ENCODE data around the gene CLEC16A.
A peak's percentile ranks its signal among the peaks of the same experiment; 100 is the strongest.

Gene CLEC16A

DNA sequence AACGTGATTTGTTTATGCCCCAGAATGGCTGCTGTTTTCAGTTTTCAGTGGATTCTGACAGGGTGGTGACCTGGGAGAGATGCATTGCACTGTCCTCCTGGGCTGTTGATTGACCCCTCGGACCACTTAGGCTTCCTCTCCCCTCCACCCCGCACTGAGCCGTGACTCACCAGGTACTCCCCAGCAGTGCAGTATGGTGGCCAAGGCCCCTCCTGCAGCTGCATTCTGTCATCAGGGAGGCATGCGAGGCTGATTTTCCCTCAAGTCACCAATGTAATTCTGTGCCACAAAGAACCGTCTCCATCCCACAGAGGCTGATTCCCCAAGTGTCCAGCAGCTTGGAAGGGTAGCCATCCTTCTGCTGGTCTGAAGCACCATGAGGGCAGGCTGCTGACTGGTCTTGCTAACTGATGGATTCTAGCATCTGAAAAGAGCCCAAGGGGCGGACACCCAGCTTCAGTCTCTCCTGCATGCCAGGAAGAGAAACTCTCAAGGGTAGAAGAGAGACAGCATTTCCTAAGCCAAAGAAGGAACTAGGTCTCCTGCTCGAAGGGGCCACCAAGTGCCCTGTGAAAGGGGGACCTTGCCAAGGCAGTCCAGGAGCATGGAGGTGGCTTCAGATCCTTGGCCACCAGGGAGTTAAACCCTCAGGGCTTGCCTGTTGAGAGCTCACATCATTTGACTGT lies 163.6 kb downstream of the CLEC16A start:
- no peaks in the 10 kb centered on the region for H3K27me3 ChIP-seq
- peaks cover 0 to 8% (median 0%) of the 10 kb centered on the region in 3 donors for H3K36me3 ChIP-seq
- H3K9me3 ChIP-seq = peaks cover 0 to 7% (median 5%) of the 10 kb centered on the region in 3 donors
- DNase-seq = peak in 1 of 2 donors; percentile 66
- TF ChIP-seq, protein P1, sequence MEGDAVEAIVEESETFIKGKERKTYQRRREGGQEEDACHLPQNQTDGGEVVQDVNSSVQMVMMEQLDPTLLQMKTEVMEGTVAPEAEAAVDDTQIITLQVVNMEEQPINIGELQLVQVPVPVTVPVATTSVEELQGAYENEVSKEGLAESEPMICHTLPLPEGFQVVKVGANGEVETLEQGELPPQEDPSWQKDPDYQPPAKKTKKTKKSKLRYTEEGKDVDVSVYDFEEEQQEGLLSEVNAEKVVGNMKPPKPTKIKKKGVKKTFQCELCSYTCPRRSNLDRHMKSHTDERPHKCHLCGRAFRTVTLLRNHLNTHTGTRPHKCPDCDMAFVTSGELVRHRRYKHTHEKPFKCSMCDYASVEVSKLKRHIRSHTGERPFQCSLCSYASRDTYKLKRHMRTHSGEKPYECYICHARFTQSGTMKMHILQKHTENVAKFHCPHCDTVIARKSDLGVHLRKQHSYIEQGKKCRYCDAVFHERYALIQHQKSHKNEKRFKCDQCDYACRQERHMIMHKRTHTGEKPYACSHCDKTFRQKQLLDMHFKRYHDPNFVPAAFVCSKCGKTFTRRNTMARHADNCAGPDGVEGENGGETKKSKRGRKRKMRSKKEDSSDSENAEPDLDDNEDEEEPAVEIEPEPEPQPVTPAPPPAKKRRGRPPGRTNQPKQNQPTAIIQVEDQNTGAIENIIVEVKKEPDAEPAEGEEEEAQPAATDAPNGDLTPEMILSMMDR (IDR thresholded peaks at IDR 0.05) = no peak
- intact Hi-C loops (cut with DNase I; ENCODE audit: low total_unique reads) = no loop called here
- H3K4me3 ChIP-seq = no peak overlapping the region
- H3K4me1 ChIP-seq = peaks cover 4 to 67% (median 46%) of the 10 kb centered on the region in 4 donors
- peak overlapping the region; percentile 7 to 34 for H3K27ac ChIP-seq

DNA sequence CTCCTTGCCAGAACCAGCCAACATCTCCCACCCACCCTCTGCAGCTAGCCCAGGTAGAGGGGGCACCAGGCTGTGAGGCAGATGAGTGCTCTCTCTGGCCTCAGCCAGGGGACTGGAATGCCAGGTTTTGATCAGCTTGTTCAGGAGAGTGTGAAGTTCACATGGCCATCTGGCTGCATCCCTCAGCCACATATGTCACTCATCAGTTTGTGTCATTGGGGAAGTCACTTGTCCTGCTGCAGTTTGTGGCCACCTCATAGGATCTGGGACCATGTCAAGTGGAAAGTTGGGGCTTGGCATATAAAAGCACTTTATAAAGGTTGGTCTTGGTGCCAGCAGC lies 164.1 kb downstream of the CLEC16A start:
- intact Hi-C loops (cut with DNase I; ENCODE audit: low total_unique reads) = no loop called here
- H3K36me3 ChIP-seq = peaks cover 0 to 8% (median 0%) of the 10 kb centered on the region in 3 donors
- no peak overlapping the region for H3K4me3 ChIP-seq
- TF ChIP-seq, protein P1 (IDR thresholded peaks at IDR 0.05) = no peak
- peak in 1 of 2 donors; percentile 53 for DNase-seq
- H3K27ac ChIP-seq = peak overlapping the region; percentile 1 to 34
- peaks cover 0 to 7% (median 5%) of the 10 kb centered on the region in 3 donors for H3K9me3 ChIP-seq
- peaks cover 4 to 72% (median 50%) of the 10 kb centered on the region in 4 donors for H3K4me1 ChIP-seq
- H3K27me3 ChIP-seq = no peaks in the 10 kb centered on the region

DNA sequence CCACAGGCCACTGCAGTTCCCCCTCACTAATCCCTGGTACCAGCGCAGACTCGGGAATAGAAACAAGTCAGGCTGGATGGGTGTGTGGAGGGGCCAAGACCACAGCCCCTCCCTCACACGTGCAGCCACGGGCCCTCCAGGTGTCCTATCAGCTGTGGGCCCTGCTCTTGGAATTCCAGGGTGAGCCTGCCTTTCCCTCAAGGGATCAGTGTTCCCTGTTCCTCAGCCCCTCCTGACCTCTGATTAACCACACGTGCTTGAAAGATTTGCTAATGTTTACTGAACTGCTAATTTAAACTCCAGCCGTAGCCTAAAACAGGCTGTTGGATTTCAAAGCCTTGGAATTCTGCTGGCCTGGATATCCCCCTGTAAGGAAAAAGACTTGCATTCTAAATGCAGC lies 165.2 kb downstream of the CLEC16A start:
- peak overlapping the region; percentile 53 to 63 for H3K27ac ChIP-seq
- intact Hi-C loops (cut with DNase I; ENCODE audit: low total_unique reads) = no loop called here
- no peak overlapping the region for H3K4me3 ChIP-seq
- H3K4me1 ChIP-seq = peaks cover 4 to 76% (median 53%) of the 10 kb centered on the region in 4 donors
- peak in 1 of 2 donors; percentile 68 for DNase-seq
- peaks cover 0 to 7% (median 5%) of the 10 kb centered on the region in 3 donors for H3K9me3 ChIP-seq
- TF ChIP-seq, protein P1 (IDR thresholded peaks at IDR 0.05) = no peak
- no peaks in the 10 kb centered on the region for H3K27me3 ChIP-seq
- H3K36me3 ChIP-seq = peaks cover 0 to 8% (median 0%) of the 10 kb centered on the region in 3 donors

DNA sequence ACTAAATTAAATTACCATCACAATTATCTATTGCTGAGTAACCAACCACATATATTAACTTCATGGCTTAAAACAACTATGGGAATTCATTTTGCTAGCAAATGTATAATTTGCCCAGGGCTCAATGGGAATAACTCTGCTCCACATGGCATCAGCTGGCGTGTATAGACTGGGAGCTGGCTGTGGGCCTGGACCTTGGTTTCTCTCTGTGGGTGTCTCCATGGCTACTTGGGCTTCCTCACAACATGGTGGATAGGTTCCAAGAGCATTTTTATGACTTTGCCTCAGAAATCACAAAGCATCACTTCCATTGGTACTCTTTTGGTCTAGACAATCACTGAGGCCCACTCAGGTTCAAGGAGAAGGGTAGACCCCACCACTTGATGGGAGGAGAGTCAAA lies 166.8 kb downstream of the CLEC16A start:
- Histone ChIP-seq H3K4me3 (no peak overlapping the region), H3K4me1 (peaks cover 0 to 60% (median 41%) of the 10 kb centered on the region in 4 donors), H3K36me3 (peaks cover 0 to 8% (median 0%) of the 10 kb centered on the region in 3 donors), H3K27ac (no peak overlapping the region), H3K27me3 (no peaks in the 10 kb centered on the region), H3K9me3 (peaks cover 0 to 7% (median 5%) of the 10 kb centered on the region in 3 donors)
- intact Hi-C loops (cut with DNase I; ENCODE audit: low total_unique reads) = no loop called here
- TF ChIP-seq, protein P1 (IDR thresholded peaks at IDR 0.05) = no peak
- DNase-seq = peak in 1 of 2 donors; percentile 10

DNA sequence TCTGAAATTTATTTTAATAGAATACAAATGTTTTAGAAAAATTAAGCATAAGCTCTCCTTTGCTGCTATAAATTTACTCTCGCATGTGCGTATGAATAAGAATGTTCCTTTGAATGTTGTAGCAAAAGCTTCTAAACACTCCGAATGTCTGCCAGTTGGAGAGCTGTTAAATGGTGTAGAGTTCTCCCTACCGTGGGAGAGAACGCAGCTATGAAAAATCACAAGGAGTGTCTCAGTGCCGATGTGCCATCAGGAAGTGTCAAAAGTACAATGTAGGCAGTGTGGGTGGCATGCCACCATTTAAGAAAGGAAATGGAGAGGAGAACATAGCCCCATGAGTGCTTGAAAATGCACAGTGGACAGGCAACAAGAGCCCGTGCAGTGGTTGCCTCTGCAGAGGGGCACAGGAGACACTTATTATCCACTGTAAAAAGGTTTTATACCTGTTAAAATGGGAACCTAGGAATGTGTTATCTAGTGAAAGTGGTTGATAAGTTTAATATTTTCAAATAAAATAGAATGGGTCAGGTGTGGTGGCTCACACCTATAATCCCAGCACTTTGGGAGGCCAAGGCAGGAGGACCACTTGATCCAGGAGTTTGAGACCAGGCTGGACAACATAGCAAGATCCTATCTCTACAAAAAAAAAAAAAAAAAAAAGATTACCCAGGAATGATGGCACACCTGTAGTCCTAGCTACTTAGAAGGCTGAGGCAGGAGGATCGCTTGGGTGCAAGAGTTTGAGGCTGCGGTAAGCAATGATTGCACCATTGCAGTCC lies 167.7 kb downstream of the CLEC16A start:
- intact Hi-C loops (cut with DNase I; ENCODE audit: low total_unique reads) = no loop called here
- H3K4me1 ChIP-seq = peaks cover 0 to 53% (median 36%) of the 10 kb centered on the region in 4 donors
- no peak for DNase-seq
- no peaks in the 10 kb centered on the region for H3K27me3 ChIP-seq
- H3K4me3 ChIP-seq = no peak overlapping the region
- peaks cover 0 to 7% (median 5%) of the 10 kb centered on the region in 3 donors for H3K9me3 ChIP-seq
- TF ChIP-seq, protein P1 (IDR thresholded peaks at IDR 0.05) = no peak
- no peak overlapping the region for H3K27ac ChIP-seq
- peaks cover 0 to 8% (median 0%) of the 10 kb centered on the region in 3 donors for H3K36me3 ChIP-seq

All from tibial artery (tissue), 4 donors.